ENCODE results near the gene ARHGEF40.

Gene ARHGEF40

DNA sequence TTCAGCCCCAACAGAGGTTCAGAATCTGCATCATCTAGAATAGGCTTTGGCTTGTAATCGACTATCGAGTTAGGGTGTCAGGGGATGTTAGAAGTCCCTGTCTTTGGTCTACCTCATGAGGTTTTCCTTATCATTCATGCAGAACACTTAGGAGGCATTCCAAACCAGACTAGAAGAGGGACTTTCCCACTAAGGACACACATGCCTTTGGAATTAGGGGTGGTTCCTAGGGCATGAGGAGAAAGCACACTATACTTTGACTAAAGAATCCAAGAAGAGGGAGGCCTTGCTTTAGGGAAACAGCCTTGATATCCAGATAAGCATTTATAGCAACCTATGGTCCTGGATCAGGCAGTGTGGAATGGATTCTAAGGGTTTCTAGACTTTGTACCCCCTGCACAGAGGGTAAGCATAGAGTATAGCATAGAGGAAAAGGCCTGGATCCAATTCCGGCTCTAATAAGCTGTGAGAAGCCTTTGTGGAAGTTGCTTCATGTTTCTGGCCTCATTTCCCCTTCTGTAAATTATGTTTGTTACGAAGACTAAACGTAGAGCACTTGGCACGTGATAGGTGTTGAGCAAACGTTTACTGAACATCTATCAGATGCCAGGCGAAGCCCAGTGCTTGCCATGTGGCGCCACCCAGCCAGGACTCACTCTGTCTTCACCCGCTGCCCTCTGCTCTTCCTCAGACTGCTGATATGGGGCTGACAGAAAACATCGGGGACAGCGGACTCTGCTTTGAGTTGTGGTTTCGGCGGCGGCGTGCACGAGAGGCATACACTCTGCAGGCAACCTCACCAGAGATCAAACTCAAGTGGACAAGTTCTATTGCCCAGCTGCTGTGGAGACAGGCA is 15.1 kb downstream of the ARHGEF40 start:
- DNase-seq, result peak; percentile 1

DNA sequence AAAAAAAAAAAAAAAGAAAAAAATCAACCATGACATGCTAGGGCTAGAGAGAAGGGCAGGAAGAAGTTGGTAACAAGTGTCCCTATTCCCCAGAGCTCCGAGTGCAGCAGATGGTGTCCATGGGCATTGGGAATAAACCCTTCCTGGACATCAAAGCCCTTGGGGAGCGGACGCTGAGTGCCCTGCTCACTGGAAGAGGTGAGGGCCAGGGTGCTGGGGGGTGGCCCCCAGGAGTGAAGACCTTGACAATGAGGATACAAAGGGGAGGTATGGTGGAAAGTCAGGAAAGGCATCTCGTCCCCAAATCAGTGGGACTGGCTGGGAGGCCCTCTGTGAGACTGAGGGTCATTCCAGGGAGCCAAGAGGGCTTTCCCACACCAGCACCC is 16.8 kb downstream of the ARHGEF40 start:
- DNase-seq, result no peak

DNA sequence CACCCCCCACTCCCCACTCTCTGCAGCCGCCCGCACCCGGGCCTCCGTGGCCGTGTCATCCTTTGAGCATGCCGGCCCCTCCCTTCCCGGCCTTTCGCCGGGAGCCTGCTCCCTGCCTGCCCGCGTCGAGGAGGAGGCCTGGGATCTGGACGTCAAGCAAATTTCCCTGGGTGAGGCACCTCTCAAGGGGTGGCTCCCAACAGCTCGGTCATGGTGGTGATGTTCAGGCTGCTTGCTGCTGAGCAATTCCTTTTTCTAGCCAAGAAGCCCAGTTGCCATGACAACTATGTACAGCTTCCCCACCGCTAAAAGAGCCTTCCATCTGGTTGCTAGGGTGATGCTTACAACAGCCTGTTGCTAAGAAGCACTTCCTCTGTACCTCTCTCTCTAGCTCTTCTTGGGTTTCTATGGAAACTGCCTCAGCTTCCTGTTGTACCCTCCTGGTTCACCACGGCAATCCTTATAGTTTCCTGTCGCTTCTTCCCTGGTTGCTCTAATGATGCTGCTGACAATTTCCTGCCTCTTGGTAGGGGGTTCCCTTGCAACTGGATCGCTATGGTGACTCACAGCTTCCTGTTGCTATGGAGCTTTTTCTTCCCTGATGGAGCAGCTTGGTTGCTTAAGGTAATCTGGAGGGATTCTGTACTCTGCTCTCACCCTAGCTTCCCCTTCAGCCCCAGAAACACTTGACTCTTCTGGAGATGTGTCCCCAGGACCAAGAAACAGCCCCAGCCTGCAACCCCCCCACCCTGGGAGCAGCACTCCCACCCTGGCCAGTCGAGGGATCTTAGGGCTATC is 17.4 kb downstream of the ARHGEF40 start:
- peak; percentile 69 for DNase-seq

DNA sequence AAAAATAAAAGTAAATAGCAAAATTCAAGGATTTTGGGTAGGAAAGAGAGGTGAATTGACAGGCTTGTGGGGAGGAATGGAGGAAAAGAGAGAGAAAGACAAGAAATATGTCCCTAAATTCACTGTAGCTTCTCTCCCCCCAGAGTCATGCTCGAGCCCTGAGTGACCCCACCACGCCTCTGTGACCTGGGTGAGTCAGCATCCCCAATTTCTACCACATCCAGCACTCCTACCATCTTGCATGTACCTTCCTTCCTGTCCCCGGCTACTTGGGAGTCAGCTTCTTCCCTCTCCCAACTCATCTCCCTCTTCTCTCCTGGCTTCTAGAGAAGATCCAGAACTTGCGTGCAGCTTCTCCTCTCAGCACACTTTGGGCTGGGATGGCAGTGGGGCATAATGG is 18.6 kb downstream of the ARHGEF40 start:
- DNase-seq, result no peak

DNA sequence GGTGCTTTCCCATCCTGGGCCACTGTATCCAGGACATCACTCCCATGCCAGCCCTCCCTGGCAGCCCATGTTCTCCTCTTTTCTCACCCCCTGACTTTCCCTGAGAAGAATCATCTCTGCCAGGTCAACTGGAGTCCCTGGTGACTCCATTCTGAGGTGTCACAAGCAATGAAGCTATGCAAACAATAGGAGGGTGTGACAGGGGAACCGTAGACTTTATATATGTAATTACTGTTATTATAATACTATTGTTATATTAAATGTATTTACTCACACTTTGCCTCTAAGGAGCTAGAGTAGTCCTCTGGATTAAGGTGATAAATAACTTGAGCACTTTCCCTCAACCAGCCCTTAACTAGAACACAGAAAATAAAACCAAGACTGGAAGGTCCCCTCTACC is 19.2 kb downstream of the ARHGEF40 start:
- no peak for DNase-seq

DNA sequence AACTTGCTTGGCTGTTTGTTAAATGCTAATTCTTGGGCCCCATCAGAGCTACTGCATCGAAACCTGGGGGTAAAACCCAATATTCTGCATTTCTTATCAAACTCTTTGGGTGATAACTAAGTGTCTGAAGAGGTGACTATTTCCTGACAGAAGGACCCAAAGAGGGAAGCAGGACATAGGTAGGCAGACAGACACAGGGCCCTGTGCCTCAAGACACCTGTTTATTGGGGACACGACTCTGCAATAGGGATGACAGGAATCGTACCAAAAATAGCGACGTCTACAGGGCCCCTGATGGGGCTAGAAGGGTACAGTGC is 19.7 kb downstream of the ARHGEF40 start:
- no peak for DNase-seq

DNA sequence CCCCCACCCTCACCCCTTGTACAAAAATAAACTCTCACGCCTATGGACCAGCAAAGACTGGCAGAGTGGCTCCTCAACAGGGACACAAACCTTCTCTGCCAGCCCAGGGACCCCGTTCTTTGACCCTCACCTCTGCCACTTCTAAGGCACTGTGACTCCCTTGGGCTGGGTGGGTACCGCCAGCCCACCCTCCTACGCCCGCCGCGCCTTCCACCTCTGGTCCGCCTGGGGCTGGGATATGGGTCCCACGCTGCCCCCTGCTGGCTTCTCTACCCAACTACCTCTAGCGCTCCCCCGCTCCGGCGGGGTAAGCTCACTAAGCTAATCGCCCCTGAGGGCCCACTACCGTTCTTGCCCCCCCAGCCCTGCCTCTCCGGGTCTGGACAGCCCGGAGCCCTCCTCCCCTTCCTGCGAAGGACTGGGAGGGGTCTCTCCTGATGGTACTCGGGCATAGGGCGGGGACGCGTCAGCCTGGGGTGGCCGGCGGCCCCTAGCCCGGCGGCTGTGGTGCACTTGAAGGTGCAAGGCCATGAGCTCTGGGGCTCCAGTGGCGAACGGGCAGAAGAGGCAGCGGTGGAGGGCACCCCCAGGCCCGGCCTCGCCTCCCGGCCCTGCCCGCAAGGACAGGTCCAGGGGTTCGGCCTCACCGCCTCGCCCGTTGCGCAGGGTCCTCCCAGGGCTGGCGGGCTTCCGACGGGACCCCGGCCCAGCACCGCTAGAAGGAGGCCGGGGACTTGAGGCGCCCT is 20.3 kb downstream of the ARHGEF40 start:
- no peak for DNase-seq

DNA sequence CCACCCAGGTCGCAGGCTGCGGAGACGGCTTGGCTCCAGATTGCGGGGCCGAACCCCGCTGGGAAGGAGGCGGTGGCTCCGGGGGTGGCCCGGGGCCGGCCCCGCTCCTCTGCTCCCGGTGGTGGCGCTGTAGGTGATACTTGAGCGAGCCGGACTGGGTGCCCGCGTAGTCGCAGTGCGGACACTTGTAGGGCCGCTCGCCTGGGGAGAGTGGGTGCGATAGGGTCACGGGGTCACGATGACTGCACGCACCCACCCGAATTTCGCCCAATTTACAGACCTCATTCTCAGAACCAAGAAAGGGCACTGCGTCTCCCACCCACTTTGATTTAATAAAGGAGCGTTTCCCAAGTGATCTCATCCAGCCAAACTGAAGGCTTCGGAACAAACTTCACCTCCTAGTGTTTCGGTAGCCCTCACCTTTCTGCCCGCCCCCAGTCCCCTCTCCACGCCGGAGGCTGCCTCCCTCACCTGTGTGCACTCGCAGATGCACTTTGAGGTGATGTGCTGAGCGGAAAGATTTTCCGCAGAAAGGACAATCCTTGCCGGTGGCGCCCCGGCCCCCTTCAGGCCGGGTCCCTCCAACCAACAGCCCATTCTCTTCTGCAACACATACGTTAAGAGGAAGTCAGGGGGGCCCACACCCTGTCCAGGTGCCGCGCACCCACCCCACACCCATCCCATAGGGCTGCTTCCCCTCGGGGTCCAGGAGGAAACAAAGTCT is 21.0 kb downstream of the ARHGEF40 start:
- no peak for DNase-seq

DNA sequence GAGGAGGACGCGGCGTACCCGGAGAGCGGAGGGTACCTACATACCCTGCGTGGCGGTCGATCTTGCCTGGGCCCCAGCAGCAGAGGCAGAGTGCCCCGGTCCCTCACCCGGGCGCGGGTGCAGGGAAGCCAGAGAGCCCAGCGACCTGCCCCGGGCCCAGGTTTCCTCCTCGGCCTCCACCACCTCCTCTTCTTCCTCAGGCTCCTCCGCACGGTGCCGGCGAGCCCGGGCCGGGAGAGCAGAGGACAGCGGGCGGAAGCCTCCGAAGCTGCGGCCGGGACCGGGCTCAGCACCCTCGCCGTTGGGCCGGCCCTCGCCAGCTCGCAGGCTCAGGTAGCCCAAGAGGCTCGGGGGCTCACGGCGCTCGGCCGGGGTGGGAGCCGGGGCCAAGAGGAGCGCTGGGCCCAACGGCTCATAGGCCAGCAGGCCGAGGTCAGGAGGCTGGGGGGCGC is 21.7 kb downstream of the ARHGEF40 start:
- DNase-seq, result no peak

DNA sequence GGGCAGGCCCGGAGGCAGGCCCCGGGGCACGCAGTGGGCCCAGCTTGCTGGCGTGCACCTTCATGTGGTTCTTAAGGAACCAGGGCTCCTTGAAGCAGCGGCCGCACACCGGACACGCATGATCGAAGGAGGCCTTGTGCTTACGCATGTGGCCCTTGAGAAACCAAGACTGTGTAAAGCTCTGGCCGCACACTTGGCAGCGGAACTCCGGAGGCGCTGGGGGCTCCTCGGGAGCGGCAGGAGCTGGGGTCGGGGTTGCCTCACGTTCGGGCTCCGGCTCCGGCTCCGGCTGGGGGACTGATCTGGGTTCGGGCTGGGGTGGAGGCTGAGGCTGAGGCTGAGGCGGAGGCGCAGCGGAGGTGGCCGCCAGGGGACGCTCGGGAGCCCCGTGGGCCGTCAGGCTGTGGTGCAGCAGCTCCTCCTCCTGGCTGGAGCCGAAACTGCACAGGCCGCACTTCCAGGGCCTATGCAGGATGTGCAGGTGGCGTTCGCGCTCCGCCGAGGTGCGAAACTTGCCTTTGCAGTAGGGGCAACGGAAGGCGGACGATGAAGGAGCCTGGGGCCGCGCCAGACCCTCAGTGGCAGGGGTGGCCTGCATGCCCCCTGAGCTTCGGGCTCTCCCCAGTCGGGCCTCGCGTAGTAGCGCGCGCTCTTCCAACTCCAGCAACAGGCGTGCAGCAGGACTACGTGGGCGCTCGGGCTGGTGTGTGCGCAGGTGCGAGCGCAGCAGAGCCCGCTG is 22.3 kb downstream of the ARHGEF40 start:
- peak; percentile 82 for DNase-seq

DNA sequence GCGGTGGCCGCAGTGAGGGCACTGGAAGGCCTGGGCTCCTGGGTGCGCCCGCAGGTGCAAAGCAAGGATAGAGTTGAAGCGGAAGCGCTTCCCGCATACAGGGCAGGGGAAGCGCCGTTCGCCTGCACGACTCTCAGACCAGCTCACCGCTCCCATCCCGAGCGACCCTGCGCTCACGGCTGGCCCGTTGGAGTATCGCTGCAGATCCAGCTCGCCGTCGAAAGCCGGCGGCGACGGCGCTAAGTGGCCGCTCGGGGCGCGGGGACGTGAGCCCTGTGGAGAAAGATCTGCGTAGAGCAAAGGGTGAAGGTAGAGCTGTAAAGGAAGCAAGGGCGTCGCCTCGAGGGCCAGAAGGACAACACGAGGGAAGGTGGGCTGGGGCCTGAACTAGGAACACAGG is 22.9 kb downstream of the ARHGEF40 start:
- DNase-seq, result no peak

DNA sequence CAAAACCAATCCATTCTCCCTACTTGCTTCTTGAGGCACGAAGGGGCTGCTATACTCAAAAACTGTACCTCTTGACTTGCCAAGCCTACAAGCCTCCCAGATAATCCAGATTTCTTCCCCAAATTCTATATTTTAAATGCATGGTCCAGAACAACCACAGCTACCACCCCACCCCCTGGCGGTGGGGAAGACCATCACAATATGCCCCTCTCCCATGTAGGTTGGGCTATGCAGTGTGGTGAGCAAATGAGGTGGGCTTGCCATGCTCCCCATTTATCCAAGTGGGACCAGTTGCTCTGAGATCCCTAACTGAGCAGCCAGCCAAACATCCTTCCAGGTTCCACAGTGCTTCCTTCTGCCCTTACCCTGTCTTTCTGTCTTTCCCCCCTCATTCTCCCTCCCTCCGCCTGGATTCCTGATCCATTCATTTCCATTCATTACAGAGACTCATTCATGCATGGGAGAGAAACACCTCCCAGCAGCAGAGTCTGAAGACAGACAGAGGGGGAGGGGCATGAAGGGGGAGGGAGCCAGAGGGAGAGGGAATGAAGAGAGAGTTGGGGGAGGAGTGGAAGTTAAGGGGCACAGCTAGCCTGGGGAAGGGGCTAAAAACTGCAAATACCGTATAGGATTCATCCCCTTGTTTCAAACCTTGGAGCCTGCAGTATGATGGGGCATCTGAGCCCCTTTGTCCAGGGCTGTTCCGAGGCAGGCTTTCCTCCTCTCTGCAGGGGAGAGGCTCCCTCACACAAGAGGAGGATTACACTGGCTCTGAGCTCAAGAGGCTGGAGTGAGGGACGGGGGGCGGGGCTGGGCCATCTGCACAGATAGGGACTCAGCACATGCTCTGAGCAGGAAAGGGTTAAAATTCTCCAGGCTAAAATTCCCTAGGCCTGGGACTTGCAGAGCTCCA is 23.9 kb downstream of the ARHGEF40 start:
- peak; percentile 30 for DNase-seq

DNA sequence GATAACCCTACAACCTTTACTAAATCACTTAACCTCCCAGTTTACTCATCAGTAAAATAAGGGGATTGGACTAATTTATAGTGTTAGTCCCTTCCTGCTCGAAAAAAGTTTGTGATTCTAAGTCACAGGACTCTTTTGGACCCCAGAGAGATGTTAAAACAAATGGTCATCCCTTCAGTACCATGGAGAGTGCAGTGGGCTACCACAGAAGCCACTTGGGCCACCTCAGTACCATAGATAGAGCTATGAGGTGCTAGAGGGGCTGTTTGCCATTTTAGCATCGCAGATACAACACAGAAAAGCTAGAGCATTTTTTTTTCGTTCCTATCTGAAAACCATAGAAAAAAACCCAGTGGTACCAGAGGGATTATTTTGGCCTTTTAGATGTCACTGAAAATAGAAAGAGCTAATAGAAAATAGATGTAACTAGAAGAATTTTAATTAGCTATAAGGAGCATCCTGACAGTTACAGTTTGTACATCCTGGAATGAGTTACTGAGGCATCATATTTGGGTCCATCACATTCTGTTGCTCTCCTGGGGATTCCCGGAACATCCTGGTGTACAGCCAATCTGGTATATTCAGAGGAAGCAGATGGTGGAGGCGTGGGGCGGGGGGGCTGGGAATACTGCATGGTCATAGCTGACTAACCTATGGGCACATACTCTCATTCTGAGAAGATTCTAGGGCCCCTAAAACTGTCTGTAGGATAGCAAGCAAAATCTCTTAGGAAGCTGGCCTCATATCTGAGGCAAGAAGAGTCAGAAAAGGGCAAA is 25.5 kb downstream of the ARHGEF40 start:
- peak; percentile 1 for DNase-seq

DNA sequence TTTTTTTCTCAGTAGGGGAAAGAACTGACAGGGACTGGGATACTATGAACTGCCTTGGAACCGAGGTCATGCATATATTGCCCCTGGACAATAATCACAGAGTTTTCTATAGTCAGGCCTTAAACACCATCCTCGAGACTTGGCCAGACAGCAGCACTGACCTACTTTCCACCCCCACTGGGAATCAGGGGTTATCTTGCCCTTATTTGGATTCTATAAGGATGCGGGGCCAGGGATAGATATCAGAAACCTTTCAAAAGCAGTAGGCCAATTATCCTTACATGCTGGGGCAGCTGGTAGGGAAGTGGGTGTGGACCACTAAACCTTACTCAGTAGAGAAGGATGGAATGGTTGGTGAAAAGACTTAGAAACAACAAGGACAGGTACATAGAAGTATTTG is 26.3 kb downstream of the ARHGEF40 start:
- DNase-seq, result no peak

DNA sequence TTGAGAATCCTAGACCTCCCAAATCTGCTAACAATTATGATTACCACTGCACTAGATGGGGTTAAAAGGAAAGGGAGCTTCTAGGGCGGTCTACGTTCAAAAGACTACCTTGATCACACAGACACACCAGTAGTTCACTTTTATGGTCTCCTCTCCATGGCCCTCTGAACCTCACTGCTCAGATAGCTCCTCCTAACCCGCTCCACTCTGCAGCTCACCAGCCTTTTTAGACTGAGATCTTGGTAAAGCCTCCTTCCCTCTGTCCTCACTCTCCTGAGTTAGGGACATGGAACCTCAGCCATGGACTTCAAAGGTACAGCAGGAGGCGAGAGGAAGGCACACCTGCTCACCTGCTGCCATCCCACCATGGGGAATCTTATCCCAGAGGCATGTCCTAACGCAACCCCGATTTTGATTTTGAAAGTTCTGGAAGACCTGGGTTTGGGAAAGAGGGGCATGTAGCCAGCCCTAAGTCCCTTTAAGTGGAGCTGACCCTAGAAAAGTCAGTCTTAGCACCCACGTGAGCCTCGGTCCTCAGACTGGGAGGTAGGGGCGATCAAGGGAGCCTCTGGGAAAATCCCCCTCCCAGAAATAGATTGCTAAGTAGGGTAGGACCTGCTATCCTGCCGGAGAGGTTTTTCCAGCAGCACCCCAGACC is 27.0 kb downstream of the ARHGEF40 start:
- DNase-seq, result peak; percentile 3

DNA sequence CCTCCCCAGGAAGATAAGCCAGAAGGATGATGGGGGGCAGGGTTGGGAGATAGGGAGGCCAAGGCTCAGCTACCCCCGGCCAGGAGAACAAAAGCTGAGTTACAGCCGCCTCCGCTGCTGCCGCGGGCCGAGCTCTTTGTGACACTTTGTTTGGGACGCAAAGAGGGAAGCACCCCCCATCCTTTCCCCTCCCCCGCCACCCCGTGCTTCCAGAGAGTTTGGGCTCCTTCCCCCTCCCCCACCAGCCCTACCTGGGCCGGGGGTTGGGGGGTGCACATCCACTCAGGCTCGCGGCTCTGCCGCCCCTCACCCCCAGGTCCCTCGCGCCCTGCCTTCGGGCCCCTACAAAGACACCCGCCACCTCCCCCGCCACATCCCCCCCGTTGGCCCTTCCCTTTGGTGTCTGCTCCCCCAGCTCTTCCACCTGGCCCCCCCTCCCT is 27.6 kb downstream of the ARHGEF40 start:
- DNase-seq, result peak; percentile 15

DNA sequence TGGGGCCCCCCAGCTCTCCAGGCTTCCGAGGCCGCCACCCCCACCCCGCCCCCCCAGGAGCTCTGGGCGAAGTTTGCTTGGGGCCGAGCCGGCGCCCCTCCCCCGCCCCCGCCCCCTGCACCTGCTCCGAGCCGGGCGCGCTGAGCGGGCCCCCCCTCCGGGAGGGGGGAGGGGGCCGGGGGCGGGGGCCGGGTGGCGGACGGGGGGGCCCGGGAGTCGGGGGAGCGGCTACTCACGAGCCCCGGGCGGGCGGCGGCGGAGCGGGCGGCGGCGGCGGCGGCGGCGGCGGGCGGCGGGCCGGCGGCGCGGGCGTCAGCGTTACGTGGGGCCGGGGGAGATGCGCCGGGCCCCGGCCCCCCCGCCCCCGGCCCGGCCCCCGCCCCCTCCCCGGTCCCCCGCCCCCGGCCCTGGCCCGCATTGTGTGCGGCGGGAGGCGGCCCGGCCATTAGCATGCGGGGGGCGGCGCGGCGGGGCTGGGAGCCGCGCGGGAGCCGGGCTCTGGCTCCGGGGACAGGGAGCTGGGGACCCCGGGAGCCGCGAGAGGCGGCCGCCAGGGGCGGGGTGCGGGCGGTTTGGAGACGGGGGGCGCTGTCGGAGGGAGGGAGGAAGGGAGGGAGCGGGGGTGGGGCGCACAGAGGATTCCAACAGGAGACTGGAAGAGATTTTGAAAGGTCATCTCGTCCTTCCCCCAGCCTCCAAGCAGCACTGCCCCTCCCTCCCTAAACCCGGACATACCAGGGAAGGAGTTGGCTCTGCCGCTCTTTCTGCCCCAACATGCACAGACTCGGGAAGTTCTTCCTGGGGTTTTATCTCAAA is 28.2 kb downstream of the ARHGEF40 start, which contains the start of gene ZNF219:
ZNF219 (minus strand) TSS at position 580 of the 816 bp plus-strand sequence. CDS start 5,064 bp downstream, outside the sequence.
- DNase-seq, result peak; percentile 40

DNA sequence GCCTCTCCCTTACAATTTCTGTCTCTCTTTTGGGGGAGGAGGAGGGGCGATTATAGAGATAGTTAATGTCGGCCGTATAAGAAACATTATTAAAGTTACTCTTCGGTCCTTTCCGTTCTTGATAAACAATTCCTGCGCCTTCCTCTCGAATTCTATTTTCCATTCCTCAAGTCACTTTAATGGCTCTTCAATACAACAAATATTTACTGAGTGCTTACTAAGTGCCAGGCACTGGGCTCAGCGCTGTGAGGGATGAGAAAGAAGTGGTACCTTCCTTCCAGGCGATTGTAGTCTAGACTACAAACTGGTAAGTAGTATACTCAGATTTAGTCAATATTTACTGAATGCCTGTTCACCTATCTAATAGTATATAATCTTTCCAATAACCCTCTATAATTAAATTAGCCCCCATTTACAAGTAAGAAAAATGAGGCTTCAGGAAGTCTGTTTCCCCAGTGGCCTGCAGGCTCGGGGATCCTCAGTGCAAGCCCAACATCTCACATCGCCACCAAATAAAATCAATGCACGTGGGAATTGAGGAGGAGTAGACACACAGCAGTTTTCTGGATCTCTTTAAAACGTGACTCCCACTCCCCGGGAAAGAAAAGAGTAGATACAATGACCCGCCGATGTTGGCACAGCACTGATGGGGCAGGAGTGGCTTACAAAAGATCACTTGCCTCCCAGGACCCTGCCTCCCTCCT is 28.9 kb downstream of the ARHGEF40 start:
- DNase-seq, result peak; percentile 25
